Smooth muscle cell (in vitro differentiated cells): ENCODE data around the gene MLIP. TPM values are rescaled to one million over a fixed set of nuclear protein-coding genes. Genes with fewer than 3 reads are reported as not detected.

Experiments
- DNase-seq: peaks from one replicate; lab custom pipeline; 2025; ENCODE audit not compliant: unreplicated experiment; lab: John Stamatoyannopoulos, UW
- H2AFZ ChIP-seq: fragments of 200-600 bp; sonication (generic); 2 replicates; pipeline ENCODE4 v1.6.0; 2016; ENCODE audit warnings: antibody characterized with exemption, low read depth, mild to moderate bottlenecking
- H3F3A ChIP-seq: fragments of 200-600 bp; sonication (generic); 2 replicates; pipeline ENCODE4 v1.6.0; 2017; ENCODE audit warnings: antibody characterized with exemption, low read depth
- H3K27ac ChIP-seq: fragments of 200-600 bp; sonication (generic); 2 replicates; pipeline ENCODE4 v1.5.1; 2016; ENCODE audit warnings: low read depth, mild to moderate bottlenecking
- H3K27me3 ChIP-seq: fragments of 200-600 bp; sonication (generic); 2 replicates; pipeline ENCODE4 v1.6.1; 2016; ENCODE audit warnings: low read depth, mild to moderate bottlenecking
- H3K36me3 ChIP-seq: fragments of 200-600 bp; sonication (generic); 2 replicates; pipeline ENCODE4 v1.5.1; 2016; ENCODE audit warnings: low read depth
- H3K4me1 ChIP-seq: fragments of 200-600 bp; sonication (generic); 2 replicates; pipeline ENCODE4 v1.5.1; 2016; ENCODE audit warnings: low read depth
- H3K4me2 ChIP-seq: fragments of 200-600 bp; sonication (generic); 2 replicates; pipeline ENCODE4 v1.6.0; 2016; ENCODE audit warnings: mild to moderate bottlenecking
- H3K4me3 ChIP-seq: fragments of 200-600 bp; sonication (generic); 2 replicates; pipeline ENCODE4 v1.5.1; 2016; ENCODE audit warnings: mild to moderate bottlenecking
- H3K79me2 ChIP-seq: fragments of 200-600 bp; sonication (generic); 2 replicates; pipeline ENCODE4 v1.6.0; 2016; ENCODE audit warnings: low read depth, mild to moderate bottlenecking
- H3K9ac ChIP-seq: fragments of 200-600 bp; sonication (generic); 2 replicates; pipeline ENCODE4 v1.6.0; 2016; ENCODE audit warnings: low read depth
- H3K9me3 ChIP-seq: fragments of 200-600 bp; sonication (generic); replicated peaks from 2 replicates; pipeline ENCODE4 v1.5.1; 2016; ENCODE audit warnings: low read depth
- H4K20me1 ChIP-seq: fragments of 200-600 bp; sonication (generic); 2 replicates; pipeline ENCODE4 v1.6.0; 2016; ENCODE audit warnings: low read depth
- CTCF ChIP-seq: fragments of 200-600 bp; sonication (generic); IDR thresholded peaks from 2 replicates; pipeline ENCODE4 v1.5.1; 2017; ENCODE audit warnings: borderline replicate concordance, mild to moderate bottlenecking, antibody characterized with exemption; ENCODE audit not compliant: insufficient read depth, poor library complexity, severe bottlenecking
- WGBS: methylation state at CpG from one replicate; pipeline ENCODE4 v1.1.7; 2016; ENCODE audit warnings: low lambda C conversion rate; 5-methylcytosine and 5-hydroxymethylcytosine counted together
- polyA plus RNA-seq: library from polyadenylated mRNA; unstranded; fragments of >200 nt; fragmentation: Nextera tagmentation; extraction: Ambion mirVana; gene quantifications from 2 replicates; pipeline ENCODE4 v1.2.1, GENCODE V29; 2016
- total RNA-seq: library from RNA; depleted of rRNA; stranded (reverse); fragments of >200 nt; gene quantifications from 2 replicates; pipeline ENCODE4 v1.2.3, GENCODE V29; 2014

MLIP gene
- total and polyA plus RNA-seq, 2 experiments from 2014 or later = not detected

- Histone ChIP-seq H3K27ac (no peak overlapping the region), H3K4me1 (no peaks in the 10 kb centered on the region), H3K4me2 (no peak overlapping the region), H4K20me1 (no peaks in the 10 kb centered on the region), H3K27me3 (no peaks in the 10 kb centered on the region), H2AFZ (no peak overlapping the region), H3K79me2 (no peaks in the 10 kb centered on the region), H3K4me3 (no peak overlapping the region), H3K36me3 (no peaks in the 10 kb centered on the region), H3F3A (no peaks in the 10 kb centered on the region), H3K9me3 (no peaks in the 10 kb centered on the region), H3K9ac (no peak overlapping the region)
- DNase-seq = no peak
- TF ChIP-seq CTCF = no peak
Measured at GRCh38 chr6:54156650-54157250, 45.5 kb downstream of the MLIP start.

GRCh38 chr6:54157405-54157804 is 46.2 kb downstream of the MLIP start:
- Histone ChIP-seq H3K4me2 (no peak overlapping the region), H3K9ac (no peak overlapping the region), H3K36me3 (no peaks in the 10 kb centered on the region), H4K20me1 (no peaks in the 10 kb centered on the region), H2AFZ (no peak overlapping the region), H3K27ac (no peak overlapping the region), H3K79me2 (no peaks in the 10 kb centered on the region), H3F3A (no peaks in the 10 kb centered on the region), H3K4me3 (no peak overlapping the region), H3K9me3 (no peaks in the 10 kb centered on the region), H3K27me3 (no peaks in the 10 kb centered on the region), H3K4me1 (no peaks in the 10 kb centered on the region)
- no peak for TF ChIP-seq CTCF
- no peak for DNase-seq

GRCh38 chr6:54173089-54173488 is 61.8 kb downstream of the MLIP start:
- no peaks in the 10 kb centered on the region for H4K20me1 ChIP-seq
- H3K9ac ChIP-seq = no peak overlapping the region
- no peak overlapping the region for H3K4me2 ChIP-seq
- no peaks in the 10 kb centered on the region for H3K9me3 ChIP-seq
- H3K79me2 ChIP-seq = no peaks in the 10 kb centered on the region
- H2AFZ ChIP-seq = no peak overlapping the region
- no peaks in the 10 kb centered on the region for H3K4me1 ChIP-seq
- no peaks in the 10 kb centered on the region for H3K36me3 ChIP-seq
- H3K27ac ChIP-seq = no peak overlapping the region
- H3K4me3 ChIP-seq = no peak overlapping the region
- no peaks in the 10 kb centered on the region for H3F3A ChIP-seq
- no peaks in the 10 kb centered on the region for H3K27me3 ChIP-seq
- no peak for DNase-seq
- no peak for TF ChIP-seq CTCF

- no peak overlapping the region for H3K9ac ChIP-seq
- no peak for TF ChIP-seq CTCF
- no peaks in the 10 kb centered on the region for H3K79me2 ChIP-seq
- no peak overlapping the region for H3K4me3 ChIP-seq
- H2AFZ ChIP-seq = no peak overlapping the region
- no peaks in the 10 kb centered on the region for H3F3A ChIP-seq
- H3K27ac ChIP-seq = no peak overlapping the region
- H3K4me2 ChIP-seq = no peak overlapping the region
- no peaks in the 10 kb centered on the region for H3K4me1 ChIP-seq
- 0% methylated on average over 1 of the region's 1 CpG for WGBS
- no peaks in the 10 kb centered on the region for H3K36me3 ChIP-seq
- no peak for DNase-seq
- no peaks in the 10 kb centered on the region for H4K20me1 ChIP-seq
- no peaks in the 10 kb centered on the region for H3K27me3 ChIP-seq
- H3K9me3 ChIP-seq = no peaks in the 10 kb centered on the region
Measured at GRCh38 chr6:54179152-54179551, 67.9 kb downstream of the MLIP start.
